NB4 (cell line): ENCODE results near the gene SHLD1.

Experiments used
- CTCF ChIP-seq: IDR thresholded peaks from one replicate; pipeline ENCODE4 v1.5.1; 2012; ENCODE audit warnings: low read depth, low read length
- MAX ChIP-seq: IDR thresholded peaks from 2 replicates; pipeline ENCODE4 v1.6.1; 2011; ENCODE audit warnings: low read depth, low read length
- POLR2A ChIP-seq: IDR thresholded peaks from 2 replicates; pipeline ENCODE4 v1.6.1; 2011; ENCODE audit warnings: mild to moderate bottlenecking; ENCODE audit not compliant: insufficient read length; ENCODE audit errors: extremely low read depth

- TF ChIP-seq CTCF (no peak), MAX (no peak), POLR2A (no peak)
Observed at GRCh38 chr20:5784735-5785134, 34.5 kb downstream of the SHLD1 start.
